GM19239 (cell line): ENCODE results near the gene LIN9.

Experiments
- DNase-seq: peaks from one replicate; pipeline ENCODE4 v3.0.0; 2011; ENCODE audit warnings: low spot score; ENCODE audit not compliant: insufficient read length
- FAIRE-seq: peaks from 2 replicates; lab custom pipeline; 2011; peaks lifted over from hg19 to GRCh38; lab: Jason Lieb, UNC

LIN9 gene

DNA sequence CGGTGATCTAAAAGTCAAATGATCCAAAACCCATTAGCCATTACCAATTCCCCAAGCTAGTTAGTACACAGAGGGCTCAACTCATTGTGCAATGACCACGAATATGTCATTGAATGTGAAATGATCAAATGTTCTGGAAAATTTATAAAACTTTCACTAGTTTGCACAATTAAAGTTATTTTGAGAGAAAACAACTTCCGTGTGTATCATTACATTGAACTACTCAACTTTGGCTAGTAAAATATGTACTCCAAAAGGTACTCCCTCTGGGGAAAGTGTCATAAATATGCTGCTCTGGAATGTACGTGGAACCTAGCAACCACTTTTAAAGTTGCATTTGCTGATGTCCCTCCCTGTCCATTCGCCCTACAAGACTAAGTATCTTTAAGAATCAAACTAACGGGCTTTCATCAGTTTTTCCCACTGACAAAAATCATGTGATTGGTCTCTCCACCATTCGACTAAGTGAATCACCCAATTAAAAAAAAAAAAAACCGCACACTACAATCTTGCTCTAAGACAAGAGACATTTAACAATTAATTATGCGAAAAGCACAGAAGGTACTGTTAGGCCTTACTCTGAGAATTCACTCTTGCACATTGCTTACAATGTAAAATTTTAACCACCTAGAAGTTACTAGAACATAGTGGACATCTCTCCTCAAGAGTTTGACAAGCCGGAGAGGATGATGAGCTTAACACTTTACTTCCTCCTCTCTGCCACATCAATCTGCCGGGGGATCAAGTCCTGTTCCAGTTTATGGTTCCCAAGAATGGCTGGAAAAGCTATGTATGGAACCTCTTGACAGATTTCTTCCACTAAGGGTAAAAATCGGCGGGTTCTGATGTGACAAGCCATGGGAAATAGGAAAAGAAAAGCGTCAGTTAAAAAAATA, 123.6 kb downstream of the LIN9 start:
- FAIRE-seq = peak; percentile 68
- DNase-seq = no peak

DNA sequence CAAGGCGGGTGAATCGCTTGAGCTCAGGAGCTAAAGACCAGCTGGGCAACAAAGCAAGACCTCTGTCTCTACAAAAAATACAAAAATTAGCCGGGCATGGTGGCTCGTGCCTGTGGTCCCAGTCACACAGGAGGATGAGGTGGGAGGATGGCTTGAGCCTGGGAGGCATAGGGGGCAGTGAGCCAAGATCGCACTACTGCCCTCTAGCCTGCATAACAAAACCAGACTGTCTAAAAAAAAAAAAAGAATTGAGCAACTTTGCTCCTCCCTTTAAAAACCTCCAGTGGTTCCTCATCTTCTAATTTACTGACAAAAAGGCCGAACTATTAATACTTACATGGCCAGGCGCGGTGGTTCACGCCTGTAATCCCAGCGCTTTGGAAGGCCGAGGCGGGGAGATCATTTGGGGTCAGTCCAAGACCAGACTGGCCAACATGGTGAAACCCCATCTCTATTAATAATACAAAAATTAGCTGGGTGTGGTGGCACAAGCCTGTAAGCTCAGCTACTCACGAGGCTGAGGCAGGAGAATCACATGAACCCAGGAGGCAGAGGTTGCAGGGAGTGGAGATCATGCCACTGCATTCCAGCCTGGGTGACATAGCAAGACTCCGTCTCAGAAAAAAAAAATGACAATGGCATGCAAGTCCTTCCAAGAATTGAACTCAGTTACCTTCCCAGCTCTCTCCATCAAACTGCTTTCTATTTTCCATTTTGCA, 126.8 kb downstream of the LIN9 start:
- DNase-seq = no peak
- no peak for FAIRE-seq
